ENCODE results near the gene POLR2J.

The POLR2J gene

GRCh38 chr7:102444961-102445673 lies 33.6 kb downstream of the POLR2J start:
- in situ Hi-C loops (cut with MboI; ENCODE audit: low sequenced_read_pairs): no loop called here

GRCh38 chr7:102439963-102440795 lies 38.5 kb downstream of the POLR2J start:
- in situ Hi-C loops (cut with MboI; ENCODE audit: low sequenced_read_pairs): no loop called here

GRCh38 chr7:102436118-102436517 lies 42.6 kb downstream of the POLR2J start:
- in situ Hi-C loops (cut with MboI; ENCODE audit: low sequenced_read_pairs): no loop called here

GRCh38 chr7:102434039-102434486 lies 44.7 kb downstream of the POLR2J start:
- in situ Hi-C loops (cut with MboI; ENCODE audit: low sequenced_read_pairs): no loop called here

- in situ Hi-C loops (cut with MboI; ENCODE audit: low sequenced_read_pairs): no loop called here
Measured at GRCh38 chr7:102433219-102434038, 45.3 kb downstream of the POLR2J start, which contains the start of gene ORAI2. TSS of gene ORAI2 (plus strand) at chr7:102433575. CDS start at chr7:102438957, 5,382 bp downstream.

GRCh38 chr7:102432442-102433218 lies 46.1 kb downstream of the POLR2J start:
- in situ Hi-C loops (cut with MboI; ENCODE audit: low sequenced_read_pairs): no loop called here

GRCh38 chr7:102431617-102432298 lies 47.0 kb downstream of the POLR2J start:
- in situ Hi-C loops (cut with MboI; ENCODE audit: low sequenced_read_pairs): no loop called here

- in situ Hi-C loops (cut with MboI; ENCODE audit: low sequenced_read_pairs): no loop called here
Measured at GRCh38 chr7:102429141-102429899, 49.4 kb downstream of the POLR2J start.

GRCh38 chr7:102427019-102427405 lies 51.7 kb downstream of the POLR2J start:
- in situ Hi-C loops (cut with MboI; ENCODE audit: low sequenced_read_pairs): no loop called here

GRCh38 chr7:102426268-102427018 lies 52.3 kb downstream of the POLR2J start:
- in situ Hi-C loops (cut with MboI; ENCODE audit: low sequenced_read_pairs): no loop called here

GRCh38 chr7:102425639-102426267 lies 53.0 kb downstream of the POLR2J start:
- in situ Hi-C loops (cut with MboI; ENCODE audit: low sequenced_read_pairs): no loop called here

GRCh38 chr7:102424787-102425218 lies 53.9 kb downstream of the POLR2J start:
- in situ Hi-C loops (cut with MboI; ENCODE audit: low sequenced_read_pairs): no loop called here

GRCh38 chr7:102424129-102424551 lies 54.6 kb downstream of the POLR2J start:
- in situ Hi-C loops (cut with MboI; ENCODE audit: low sequenced_read_pairs): no loop called here
